ENCODE data around the gene ENTR1. TPM values are rescaled to one million over a fixed set of nuclear protein-coding genes. Genes with fewer than 3 reads are reported as not detected.

The ENTR1 gene
- total and polyA plus RNA-seq, 2 of the 4 experiments (the other 2 are of a cell fraction): 14.5 to 37.3 TPM

DNA sequence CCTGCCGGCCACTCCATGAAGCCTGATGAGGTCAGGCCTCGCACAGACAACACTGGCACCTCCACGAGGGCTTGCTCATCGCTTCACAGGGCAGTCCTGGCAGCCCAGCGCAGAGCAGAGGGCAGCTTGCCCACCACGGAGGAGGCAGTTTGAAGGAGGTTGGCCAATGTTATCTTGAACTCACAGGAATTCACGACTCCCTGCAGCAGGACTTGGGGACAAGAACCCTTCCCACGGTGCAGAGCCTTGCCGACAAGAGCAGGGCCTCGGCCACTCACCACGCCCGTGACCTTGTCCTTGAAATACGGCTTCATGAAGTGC, 15.4 kb downstream of the ENTR1 start (continued):
- TF ChIP-seq, protein P1, sequence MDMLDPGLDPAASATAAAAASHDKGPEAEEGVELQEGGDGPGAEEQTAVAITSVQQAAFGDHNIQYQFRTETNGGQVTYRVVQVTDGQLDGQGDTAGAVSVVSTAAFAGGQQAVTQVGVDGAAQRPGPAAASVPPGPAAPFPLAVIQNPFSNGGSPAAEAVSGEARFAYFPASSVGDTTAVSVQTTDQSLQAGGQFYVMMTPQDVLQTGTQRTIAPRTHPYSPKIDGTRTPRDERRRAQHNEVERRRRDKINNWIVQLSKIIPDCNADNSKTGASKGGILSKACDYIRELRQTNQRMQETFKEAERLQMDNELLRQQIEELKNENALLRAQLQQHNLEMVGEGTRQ (IDR thresholded peaks at IDR 0.05; ENCODE audit: low read depth, low read length): no peak
- TF ChIP-seq RAD21 (IDR thresholded peaks at IDR 0.05; ENCODE audit: low read length) (no peak), CHD1 (IDR thresholded peaks at IDR 0.05; ENCODE audit: low read depth, low read length) (no peak), BHLHE40 (IDR thresholded peaks at IDR 0.05; ENCODE audit: low read depth, low read length) (no peak)

DNA sequence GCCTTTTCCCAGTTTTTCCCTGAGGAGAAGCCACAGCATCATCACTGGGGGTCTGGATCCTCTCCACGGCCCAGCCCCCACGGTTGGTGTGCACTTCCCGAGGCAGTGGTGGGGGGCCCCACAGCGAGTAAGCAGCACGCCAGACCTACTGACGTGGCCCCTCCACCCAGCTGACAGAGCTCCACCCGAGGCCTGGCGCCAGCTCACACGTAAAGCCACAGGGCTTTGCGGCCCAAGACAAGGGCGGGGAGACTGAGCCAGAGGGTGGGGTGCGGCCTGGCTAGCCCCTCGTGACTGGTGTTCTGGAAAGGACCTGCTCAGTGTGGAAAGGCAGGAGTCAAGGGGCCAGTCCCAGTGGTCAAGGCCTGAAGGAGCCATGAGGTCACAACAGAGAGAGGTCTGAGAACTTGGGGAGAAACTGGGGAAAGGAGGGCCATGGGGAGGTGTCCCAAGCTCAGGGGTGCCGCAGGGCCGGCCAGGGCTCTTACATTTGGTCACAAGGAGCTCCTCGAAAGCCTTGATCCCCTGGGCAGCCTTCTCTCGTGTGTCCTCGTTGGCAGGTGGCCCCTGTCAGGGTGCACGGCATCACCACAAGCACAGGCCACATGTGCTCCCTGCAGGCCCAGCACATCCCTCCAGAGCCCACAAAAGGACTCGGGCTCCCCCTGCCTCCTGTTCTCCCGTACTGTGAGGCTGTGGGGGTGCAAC, 15.9 kb downstream of the ENTR1 start:
- ChIA-PET POLR2A (ENCODE audit: unreplicated experiment) (no interaction called here), CTCF (no interaction called here)
- peaks cover 65% of the 10 kb centered on the region for H3K36me3 ChIP-seq (ENCODE audit: control insufficient read depth, insufficient read depth, low read length)
- H3K18ac ChIP-seq (ENCODE audit: low read depth, low read length): no peak overlapping the region
- H2BK20ac ChIP-seq (ENCODE audit: low read depth, low read length): no peak overlapping the region
- intact Hi-C loops (cut with micrococcal nuclease): no loop called here
- H3K9me3 ChIP-seq (ENCODE audit: control insufficient read depth, insufficient read depth, low read length): no peaks in the 10 kb centered on the region
- TF ChIP-seq, protein P2, sequence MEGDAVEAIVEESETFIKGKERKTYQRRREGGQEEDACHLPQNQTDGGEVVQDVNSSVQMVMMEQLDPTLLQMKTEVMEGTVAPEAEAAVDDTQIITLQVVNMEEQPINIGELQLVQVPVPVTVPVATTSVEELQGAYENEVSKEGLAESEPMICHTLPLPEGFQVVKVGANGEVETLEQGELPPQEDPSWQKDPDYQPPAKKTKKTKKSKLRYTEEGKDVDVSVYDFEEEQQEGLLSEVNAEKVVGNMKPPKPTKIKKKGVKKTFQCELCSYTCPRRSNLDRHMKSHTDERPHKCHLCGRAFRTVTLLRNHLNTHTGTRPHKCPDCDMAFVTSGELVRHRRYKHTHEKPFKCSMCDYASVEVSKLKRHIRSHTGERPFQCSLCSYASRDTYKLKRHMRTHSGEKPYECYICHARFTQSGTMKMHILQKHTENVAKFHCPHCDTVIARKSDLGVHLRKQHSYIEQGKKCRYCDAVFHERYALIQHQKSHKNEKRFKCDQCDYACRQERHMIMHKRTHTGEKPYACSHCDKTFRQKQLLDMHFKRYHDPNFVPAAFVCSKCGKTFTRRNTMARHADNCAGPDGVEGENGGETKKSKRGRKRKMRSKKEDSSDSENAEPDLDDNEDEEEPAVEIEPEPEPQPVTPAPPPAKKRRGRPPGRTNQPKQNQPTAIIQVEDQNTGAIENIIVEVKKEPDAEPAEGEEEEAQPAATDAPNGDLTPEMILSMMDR (conservative IDR thresholded peaks at IDR 0.05; ENCODE audit: low read depth, low read length): no peak
- TF ChIP-seq MXI1 (IDR thresholded peaks at IDR 0.05; ENCODE audit: borderline replicate concordance, low read depth, low read length) (no peak), FOS (IDR thresholded peaks at IDR 0.05; ENCODE audit: low read depth, low read length) (no peak), RFX5 (IDR thresholded peaks at IDR 0.05; ENCODE audit: low read depth, low read length) (no peak), NFE2L2 (IDR thresholded peaks at IDR 0.05; ENCODE audit: low read depth, low read length) (no peak), MAFK (IDR thresholded peaks at IDR 0.05; ENCODE audit: low read depth, low read length) (no peak), POLR2A (IDR thresholded peaks at IDR 0.05; ENCODE audit: low read depth, low read length) (no peak), CHD1 (IDR thresholded peaks at IDR 0.05; ENCODE audit: low read depth, low read length) (no peak), SMC3 (IDR thresholded peaks at IDR 0.05; ENCODE audit: low read depth, low read length) (no peak), RCOR1 (IDR thresholded peaks at IDR 0.05; ENCODE audit: insufficient replicate concordance, low read length) (no peak)
- in situ Hi-C loops (cut with MboI; ENCODE audit: low sequenced_read_pairs): no loop called here
- H3K4me2 ChIP-seq (ENCODE audit: low read depth, low read length): no peak overlapping the region
- no peak overlapping the region for H3K56ac ChIP-seq (ENCODE audit: extremely low read depth, insufficient read depth, low read length)
- dilution Hi-C loops (cut with HindIII; ENCODE audit: low sequenced_read_pairs, unreplicated experiment): no loop called here
- no peak overlapping the region for H4K91ac ChIP-seq (ENCODE audit: insufficient read depth, low read depth, low read length)
- H3K23ac ChIP-seq (ENCODE audit: low read depth, low read length): no peak overlapping the region
- H2AFZ ChIP-seq (replicated peaks; ENCODE audit: low read length, poor library complexity): no peak overlapping the region
- peaks cover 6% of the 10 kb centered on the region for H3K4me1 ChIP-seq (ENCODE audit: control insufficient read depth, insufficient read depth, low read length)
- H2BK15ac ChIP-seq (ENCODE audit: low read depth, low read length): no peak overlapping the region
- no peak for DNase-seq
- H3K27me3 ChIP-seq (ENCODE audit: control insufficient read depth, insufficient read depth, low read length): no peaks in the 10 kb centered on the region
- no peak for ATAC-seq (ENCODE audit: low read depth)
- peak overlapping the region; percentile 16 for H2AK9ac ChIP-seq (replicated peaks; ENCODE audit: low read depth, low read length, poor library complexity)
- WGBS, 2 experiments (ENCODE audit: extremely low coverage in 2 of 2, insufficient read length in 1 of 2): 95% methylated on average over 8 of the region's 21 CpGs; no CpG with 5 or more reads in 1 of the 2 experiments
- H3K79me1 ChIP-seq (ENCODE audit: low read depth in 1 of 2, low read length in 2 of 2): peaks cover 24 to 35% of the 10 kb centered on the region in 2 experiments
- no peak overlapping the region for H2BK5ac ChIP-seq (ENCODE audit: low read depth, low read length, poor library complexity, severe bottlenecking)
- H3K4me3 ChIP-seq (ENCODE audit: insufficient read depth, low read depth, low read length): no peak overlapping the region
- no peak overlapping the region for H4K5ac ChIP-seq (ENCODE audit: low read depth, low read length)
- no TSS peak for BruUV-seq (replicated peaks)
- H3K9me1 ChIP-seq (ENCODE audit: insufficient read depth, low read length): no peaks in the 10 kb centered on the region
- H2BK120ac ChIP-seq (ENCODE audit: low read depth, low read length): no peak overlapping the region
- no peak overlapping the region for H3K14ac ChIP-seq (replicated peaks; ENCODE audit: low read depth, low read length)
- no peak overlapping the region for H3K9ac ChIP-seq (ENCODE audit: low read depth, low read length)
- H2AK5ac ChIP-seq (ENCODE audit: low read depth, low read length): no peak overlapping the region
- H3K4ac ChIP-seq (ENCODE audit: low read depth, low read length): no peak overlapping the region
- H4K8ac ChIP-seq (ENCODE audit: low read depth in 2 of 2, low read length in 2 of 2): no peak overlapping the region
- no peak overlapping the region for H3K27ac ChIP-seq (ENCODE audit: insufficient read depth, low read length)
- H4K20me1 ChIP-seq (ENCODE audit: insufficient read depth, low read length): peaks cover 14% of the 10 kb centered on the region

All from IMR-90 (cell line).